Muscle of leg (tissue), 11 donors: Measurements from ENCODE around the gene POLR2J. TPM values are rescaled to one million over a fixed set of nuclear protein-coding genes. Genes with fewer than 3 reads are reported as not detected.
"Not testable (repeated sequence)": the region's sequence is repeated elsewhere in the genome, so short reads cannot be mapped to it uniquely, and the experiment has no call there.

ENCODE experiments used
- DNase-seq: peaks from one replicate; pipeline ENCODE4 v3.0.0; 2013
- H3K27ac ChIP-seq: one replicate; pipeline ENCODE4 v1.5.1; 2013; ENCODE audit warnings: mild to moderate bottlenecking, low read length, control low read depth
- H3K27me3 ChIP-seq: one replicate; pipeline ENCODE4 v1.6.1; 2013; ENCODE audit warnings: low read length; ENCODE audit not compliant: control insufficient read depth, insufficient read depth
- H3K36me3 ChIP-seq: one replicate; pipeline ENCODE4 v1.6.1; 2013; ENCODE audit warnings: low read length; ENCODE audit not compliant: control insufficient read depth, insufficient read depth
- H3K4me1 ChIP-seq: one replicate; pipeline ENCODE4 v1.6.1; 2013; ENCODE audit warnings: low read length; ENCODE audit not compliant: control insufficient read depth, insufficient read depth
- H3K4me3 ChIP-seq: one replicate; pipeline ENCODE4 v1.5.1; 2013; ENCODE audit warnings: low read length, control low read depth
- H3K9me3 ChIP-seq: replicated peaks from 2 replicates; pipeline ENCODE4 v1.6.1; 2013; ENCODE audit warnings: low read depth, low read length; ENCODE audit not compliant: control insufficient read depth
- WGBS: methylation state at CpG from one replicate; pipeline ENCODE4 v1.1.5; 2013; ENCODE audit warnings: missing lambda C conversion rate; ENCODE audit not compliant: insufficient coverage; 5-methylcytosine and 5-hydroxymethylcytosine counted together
- polyA plus RNA-seq, 8 donors: library from polyadenylated mRNA; unstranded; fragments of 120-200 nt; gene quantifications; one replicate each; pipeline versions ENCODE4 v1.2.1 to v1.2.3, GENCODE V29; 2013; ENCODE audit warnings: inconsistent platforms in 1 of 8, low replicate concordance in 1 of 8; ENCODE audit not compliant: insufficient read length in 8 of 8, insufficient read depth in 1 of 8
- total RNA-seq: library from RNA; stranded (reverse); fragments of 120-200 nt; gene quantifications from one replicate; pipeline ENCODE4 v1.2.4, GENCODE V29; 2013

POLR2J gene
- total and polyA plus RNA-seq, 9 donors, result 29.8 to 45.7 (median 34.9) TPM

GRCh38 chr7:102514881-102515721 is 36.4 kb upstream of the POLR2J start:
- H3K27me3 ChIP-seq, H3K36me3 ChIP-seq, H3K4me3 ChIP-seq, H3K27ac ChIP-seq, H3K4me1 ChIP-seq, DNase-seq, H3K9me3 ChIP-seq: not testable (repeated sequence)
- WGBS, result no CpG with 5 or more reads among the region's 15 CpGs

GRCh38 chr7:102512642-102513221 is 34.0 kb upstream of the POLR2J start:
- H3K4me3 ChIP-seq, result peak overlapping the region; percentile 17
- DNase-seq, result peak; percentile 97
- no CpG with 5 or more reads among the region's 5 CpGs for WGBS

GRCh38 chr7:102511860-102512522 is 33.3 kb upstream of the POLR2J start:
- H3K27me3 ChIP-seq, H3K27ac ChIP-seq, H3K4me3 ChIP-seq, H3K4me1 ChIP-seq, DNase-seq, H3K36me3 ChIP-seq, H3K9me3 ChIP-seq: not testable (repeated sequence)
- WGBS, result no CpG with 5 or more reads among the region's 30 CpGs

More at GRCh38 chr7:102512642-102513221, 34.0 kb upstream of the POLR2J start:
- H3K9me3 ChIP-seq, H3K36me3 ChIP-seq, H3K4me1 ChIP-seq, H3K27me3 ChIP-seq: not testable (repeated sequence)
- H3K27ac ChIP-seq, result peak overlapping the region; percentile 88

- not testable (repeated sequence) for H3K27me3 ChIP-seq, H3K27ac ChIP-seq, H3K36me3 ChIP-seq, H3K4me1 ChIP-seq, DNase-seq, H3K4me3 ChIP-seq, H3K9me3 ChIP-seq
- WGBS, result no CpG with 5 or more reads among the region's 8 CpGs
These were observed 31.9 kb upstream of the POLR2J start for GRCh38 chr7:102510575-102510974.

- not testable (repeated sequence) for H3K4me1 ChIP-seq, H3K9me3 ChIP-seq, H3K36me3 ChIP-seq, H3K27ac ChIP-seq, H3K4me3 ChIP-seq, DNase-seq, H3K27me3 ChIP-seq
- no CpG with 5 or more reads among the region's 8 CpGs for WGBS
These were observed 28.8 kb upstream of the POLR2J start for GRCh38 chr7:102507410-102508088.

GRCh38 chr7:102505298-102506185 is 26.8 kb upstream of the POLR2J start:
- not testable (repeated sequence) for DNase-seq, H3K27ac ChIP-seq
- no CpG with 5 or more reads among the region's 24 CpGs for WGBS

GRCh38 chr7:102503141-102503540 is 24.4 kb upstream of the POLR2J start:
- H3K27me3 ChIP-seq, DNase-seq, H3K4me3 ChIP-seq, H3K4me1 ChIP-seq, H3K27ac ChIP-seq, H3K9me3 ChIP-seq, H3K36me3 ChIP-seq: not testable (repeated sequence)
- WGBS, result no CpG with 5 or more reads among the region's 12 CpGs

More at GRCh38 chr7:102505298-102506185, 26.8 kb upstream of the POLR2J start:
- not testable (repeated sequence) for H3K4me1 ChIP-seq, H3K9me3 ChIP-seq, H3K36me3 ChIP-seq, H3K27me3 ChIP-seq, H3K4me3 ChIP-seq

GRCh38 chr7:102498321-102498720 is 19.6 kb upstream of the POLR2J start:
- H3K4me1 ChIP-seq, H3K4me3 ChIP-seq, H3K27me3 ChIP-seq, H3K36me3 ChIP-seq, H3K9me3 ChIP-seq, DNase-seq, H3K27ac ChIP-seq: not testable (repeated sequence)
- no CpG with 5 or more reads among the region's 16 CpGs for WGBS

- not testable (repeated sequence) for H3K4me3 ChIP-seq, H3K27me3 ChIP-seq, DNase-seq, H3K4me1 ChIP-seq, H3K27ac ChIP-seq, H3K36me3 ChIP-seq, H3K9me3 ChIP-seq
- WGBS, result no CpG with 5 or more reads among the region's 5 CpGs
These were observed 18.6 kb upstream of the POLR2J start for GRCh38 chr7:102497308-102497707.
